ENCODE data around the gene SETBP1. TPM values are rescaled to one million over a fixed set of nuclear protein-coding genes. Genes with fewer than 3 reads are reported as not detected.

SETBP1 gene
- polyA plus RNA-seq, 1 experiment: 2.9 TPM

GRCh38 chr18:44920441-44920840 lies 239.8 kb downstream of the SETBP1 start:
- Histone ChIP-seq H3K4me3 (ENCODE audit: low read depth, low read length) (no peak overlapping the region), H3K27me3 (ENCODE audit: control insufficient read depth, insufficient read depth, low read length) (no peaks in the 10 kb centered on the region), H3K36me3 (ENCODE audit: control insufficient read depth, insufficient read depth, low read length) (no peaks in the 10 kb centered on the region)
- DNase-seq (ENCODE audit: low read depth): no peak
- CTCF ChIA-PET: no interaction called here
- TF ChIP-seq CTCF (IDR thresholded peaks at IDR 0.05; ENCODE audit: insufficient read depth, low read depth, low read length): no peak
- POLR2A ChIA-PET: no interaction called here

GRCh38 chr18:44921974-44922373 lies 241.3 kb downstream of the SETBP1 start:
- CTCF ChIA-PET: interaction anchor here (1.3 to 1.7 kb wide), 2 partner anchors 12 to 14 kb away, joined by 3 read pairs; no protein-coding TSS in a partner anchor
- POLR2A ChIA-PET: no interaction called here
- Histone ChIP-seq H3K4me3 (ENCODE audit: low read depth, low read length) (no peak overlapping the region), H3K27me3 (ENCODE audit: control insufficient read depth, insufficient read depth, low read length) (no peaks in the 10 kb centered on the region), H3K36me3 (ENCODE audit: control insufficient read depth, insufficient read depth, low read length) (no peaks in the 10 kb centered on the region)
- no peak for DNase-seq (ENCODE audit: low read depth)
- no peak for TF ChIP-seq CTCF (IDR thresholded peaks at IDR 0.05; ENCODE audit: insufficient read depth, low read depth, low read length)

GRCh38 chr18:44922968-44923367 lies 242.3 kb downstream of the SETBP1 start:
- POLR2A ChIA-PET: no interaction called here
- CTCF ChIA-PET: interaction anchor here (0.9 to 1.7 kb wide), 2 partner anchors 11 to 193 kb away, joined by 3 to 4 read pairs; no protein-coding TSS in a partner anchor

GRCh38 chr18:44924785-44925499 lies 244.3 kb downstream of the SETBP1 start:
- POLR2A ChIA-PET: interaction anchor here (0.6 kb wide), 1 partner anchor 55 kb away, joined by 18 read pairs; no protein-coding TSS in a partner anchor
- CTCF ChIA-PET: interaction anchor here (1.8 kb wide), 1 partner anchor 461 kb away, joined by 5 read pairs; no protein-coding TSS in a partner anchor
- DNase-seq (ENCODE audit: low read depth): no peak
- no peaks in the 10 kb centered on the region for H3K36me3 ChIP-seq (ENCODE audit: control insufficient read depth, insufficient read depth, low read length)
- H3K27me3 ChIP-seq (ENCODE audit: control insufficient read depth, insufficient read depth, low read length): no peaks in the 10 kb centered on the region
- H3K4me3 ChIP-seq (ENCODE audit: low read depth, low read length): no peak overlapping the region
- TF ChIP-seq CTCF (IDR thresholded peaks at IDR 0.05; ENCODE audit: insufficient read depth, low read depth, low read length): no peak

More at GRCh38 chr18:44922968-44923367, 242.3 kb downstream of the SETBP1 start:
- Histone ChIP-seq H3K27me3 (ENCODE audit: control insufficient read depth, insufficient read depth, low read length) (no peaks in the 10 kb centered on the region), H3K36me3 (ENCODE audit: control insufficient read depth, insufficient read depth, low read length) (no peaks in the 10 kb centered on the region), H3K4me3 (ENCODE audit: low read depth, low read length) (no peak overlapping the region)
- no peak for TF ChIP-seq CTCF (IDR thresholded peaks at IDR 0.05; ENCODE audit: insufficient read depth, low read depth, low read length)
- DNase-seq (ENCODE audit: low read depth): no peak

- TF ChIP-seq CTCF (IDR thresholded peaks at IDR 0.05; ENCODE audit: insufficient read depth, low read depth, low read length): no peak
- no peak for DNase-seq (ENCODE audit: low read depth)
- Histone ChIP-seq H3K4me3 (ENCODE audit: low read depth, low read length) (no peak overlapping the region), H3K27me3 (ENCODE audit: control insufficient read depth, insufficient read depth, low read length) (no peaks in the 10 kb centered on the region), H3K36me3 (ENCODE audit: control insufficient read depth, insufficient read depth, low read length) (no peaks in the 10 kb centered on the region)
- CTCF ChIA-PET: interaction anchor here (0.6 to 1.4 kb wide), 2 partner anchors 10 to 142 kb away, joined by 3 read pairs; no protein-coding TSS in a partner anchor
- POLR2A ChIA-PET: no interaction called here
Observed at GRCh38 chr18:44927127-44927849, 246.6 kb downstream of the SETBP1 start.

All from BJ (cell line).